AG04450 (cell line): ENCODE results near the gene FKBP1B. TPM values are rescaled to one million over a fixed set of nuclear protein-coding genes. Genes with fewer than 3 reads are reported as not detected.

Source experiments
- CTCF ChIA-PET: fragments of 300-600, 350-600 bp; formaldehyde crosslinking; extraction: SDS; loops from one replicate; lab custom pipeline; 2022; ENCODE audit warnings: antibody characterized with exemption, inconsistent platforms; lab: Charles Lee
- POLR2A ChIA-PET: fragments of 350-600 bp; formaldehyde crosslinking; extraction: SDS; loops from one replicate; lab custom pipeline; 2021; ENCODE audit warnings: antibody characterized with exemption, inconsistent platforms; lab: Yijun Ruan, JAX
- DNase-seq: peaks from one replicate; pipeline ENCODE4 v3.0.0-alpha.2; 2011; ENCODE audit warnings: low read depth, low spot score
- H3K27ac ChIP-seq: one replicate; pipeline ENCODE4 v1.5.1; 2012; ENCODE audit warnings: low read depth, low read length, control low read depth
- H3K27me3 ChIP-seq: one replicate; pipeline ENCODE4 v1.6.0; 2012; ENCODE audit warnings: low read length; ENCODE audit not compliant: control insufficient read depth, insufficient read depth
- H3K4me3 ChIP-seq: 2 replicates; pipeline ENCODE4 v1.5.1; 2011; ENCODE audit warnings: mild to moderate bottlenecking, low read depth, low read length, control low read depth
- H3K9me3 ChIP-seq: 2 replicates; pipeline ENCODE4 v1.5.1; 2012; ENCODE audit warnings: low read length; ENCODE audit not compliant: control insufficient read depth, insufficient read depth
- CTCF ChIP-seq: IDR thresholded peaks from 2 replicates; pipeline ENCODE4 v1.5.1; 2011; ENCODE audit warnings: low read depth, low read length, control low read depth, inconsistent platforms
- polyA plus RNA-seq: library from polyadenylated mRNA; depleted of rRNA; stranded (reverse); fragments of >200 nt; gene quantifications from 2 replicates; pipeline ENCODE4 v1.2.3, GENCODE V29; 2011

The FKBP1B gene
- polyA plus RNA-seq, 1 experiment, result 19.7 TPM

DNA sequence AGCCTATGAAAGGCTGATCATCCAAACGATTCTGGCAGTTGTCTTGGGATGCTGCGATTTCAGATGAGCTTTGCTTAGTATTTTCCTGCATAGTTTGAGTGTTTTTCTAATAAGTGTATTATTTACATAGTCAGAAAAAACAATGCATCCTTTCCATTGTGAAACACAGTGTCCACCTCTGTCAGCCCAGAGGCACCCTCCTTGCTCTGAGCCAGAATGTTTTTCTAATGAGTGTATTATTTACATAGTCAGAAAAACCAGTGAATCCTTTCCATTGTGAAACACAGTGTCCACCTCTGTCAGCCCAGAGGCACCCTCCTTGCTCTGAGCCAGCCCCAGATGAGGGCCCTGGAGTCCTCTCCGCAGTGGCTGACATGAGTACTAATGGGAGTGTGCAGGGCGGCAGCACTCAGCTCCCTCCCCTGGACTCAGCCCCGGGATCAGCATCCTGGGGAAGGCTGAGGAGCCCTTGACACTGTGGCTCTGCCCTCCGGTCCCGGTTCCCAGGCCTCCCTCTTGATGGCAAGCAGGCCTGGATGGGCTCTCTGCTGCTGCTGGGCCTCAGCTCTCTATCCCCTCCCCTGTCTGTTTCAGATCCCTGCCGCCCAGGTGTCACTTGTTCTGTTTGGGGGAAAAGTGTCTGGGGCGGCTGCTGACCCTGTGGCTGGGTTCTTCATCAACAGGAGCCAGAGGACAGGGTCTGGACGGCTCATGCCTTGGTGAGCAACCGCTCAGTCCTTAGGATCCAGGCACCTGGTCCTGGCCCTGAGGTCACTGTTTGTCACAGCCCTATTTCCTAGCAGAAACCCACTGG, 33.8 kb upstream of the FKBP1B start:
- Histone ChIP-seq H3K27ac (peak overlapping the region; percentile 87), H3K27me3 (no peaks in the 10 kb centered on the region), H3K4me3 (no peak overlapping the region), H3K9me3 (no peaks in the 10 kb centered on the region; the same call in 1 of the 2 replicates)
- peak; percentile 47 for DNase-seq
- POLR2A ChIA-PET, result interaction anchor here (0.6 to 2.0 kb wide), 5 partner anchors 32 to 179 kb away, joined by 3 to 9 read pairs (median 4); partner anchors contain the start of genes ATAD2B, TP53I3 and WDCP
- TF ChIP-seq CTCF, result no peak
- CTCF ChIA-PET, result interaction anchor here (2.0 kb wide), 1 partner anchor 89 kb away, joined by 8 read pairs; the partner anchor contains the start of gene ATAD2B

DNA sequence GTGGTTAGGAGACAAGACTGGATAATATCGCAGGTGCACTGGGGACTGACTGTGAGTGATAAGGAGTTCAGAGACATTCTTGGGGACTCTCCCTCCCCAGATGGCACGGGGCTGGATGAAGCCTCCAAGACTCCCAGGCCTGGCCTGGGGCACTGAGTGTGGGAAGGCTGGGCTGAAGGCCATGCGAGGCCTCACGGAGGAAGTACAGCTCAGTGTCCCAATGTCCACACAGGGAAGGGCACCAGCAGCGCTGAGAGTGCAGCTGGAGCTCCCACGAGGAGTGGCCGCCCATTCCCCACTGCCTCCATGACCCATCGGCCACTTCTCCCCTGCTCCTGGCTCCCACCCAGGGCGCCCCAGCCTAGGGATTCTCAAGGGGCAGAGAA, 33.2 kb upstream of the FKBP1B start:
- H3K4me3 ChIP-seq, result no peak overlapping the region
- peak overlapping the region; percentile 87 for H3K27ac ChIP-seq
- H3K9me3 ChIP-seq, result no peaks in the 10 kb centered on the region; the same call in 1 of the 2 replicates
- H3K27me3 ChIP-seq, result no peaks in the 10 kb centered on the region
- no peak for DNase-seq
- ChIA-PET CTCF (interaction anchor here (2.0 kb wide), 1 partner anchor 90 kb away, joined by 8 read pairs; the partner anchor contains the start of gene ATAD2B), POLR2A (interaction anchor here (0.6 to 2.0 kb wide), 3 partner anchors 31 to 90 kb away, joined by 7 to 9 read pairs (median 8); partner anchors contain the start of genes ATAD2B and WDCP)
- no peak for TF ChIP-seq CTCF

GRCh38 chr2:24016853-24017703, 32.5 kb upstream of the FKBP1B start:
- POLR2A ChIA-PET, result interaction anchor here (0.6 to 2.0 kb wide), 2 partner anchors 30 to 77 kb away, joined by 7 to 9 read pairs; partner anchors contain the start of gene WDCP
- CTCF ChIA-PET, result no interaction called here

DNA sequence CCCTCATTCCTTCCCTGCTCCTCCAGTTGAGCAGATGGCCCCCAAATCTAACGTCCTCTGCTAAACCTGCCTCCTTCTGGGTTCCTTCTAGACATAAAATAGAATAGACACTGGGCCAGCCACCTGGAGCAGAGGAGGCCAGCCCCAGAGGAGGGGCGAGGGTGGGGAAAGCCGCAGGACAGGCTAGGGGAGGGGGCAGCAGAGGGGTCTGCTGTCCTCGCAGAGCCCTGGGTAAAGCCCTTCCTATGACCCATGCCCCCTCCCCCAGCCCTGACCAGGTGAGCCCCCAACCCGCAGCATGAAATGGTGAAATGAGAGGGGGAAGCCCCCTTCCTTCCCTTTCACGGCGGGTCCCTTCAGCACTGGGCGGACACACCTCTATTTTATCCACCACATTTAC, 31.8 kb upstream of the FKBP1B start:
- DNase-seq, result no peak
- Histone ChIP-seq H3K9me3 (no peaks in the 10 kb centered on the region; the same call in 1 of the 2 replicates), H3K27me3 (no peaks in the 10 kb centered on the region), H3K27ac (no peak overlapping the region), H3K4me3 (no peak overlapping the region)
- ChIA-PET POLR2A (no interaction called here), CTCF (no interaction called here)
- TF ChIP-seq CTCF, result no peak

More at GRCh38 chr2:24016853-24017703, 32.5 kb upstream of the FKBP1B start:
- no peak overlapping the region for H3K27ac ChIP-seq
- no peak overlapping the region for H3K4me3 ChIP-seq
- H3K9me3 ChIP-seq, result no peaks in the 10 kb centered on the region; the same call in 1 of the 2 replicates
- H3K27me3 ChIP-seq, result no peaks in the 10 kb centered on the region
- DNase-seq, result no peak
- TF ChIP-seq CTCF, result no peak
